K562 treated with DMSO at 1 percent for 24 hours (cell line): ENCODE results near the gene DARS1. TPM values are rescaled to one million over a fixed set of nuclear protein-coding genes. Genes with fewer than 3 reads are reported as not detected.

Source experiments
- total RNA-seq: library from RNA; unstranded; fragments of 300-600 nt; gene quantifications from 2 replicates; pipeline ENCODE4 v1.2.3, GENCODE V29; 2022; ENCODE audit warnings: low read depth; ENCODE audit not compliant: insufficient read depth

Gene DARS1
- total RNA-seq: 40.0 and 44.6 TPM in 2 replicates

DNA sequence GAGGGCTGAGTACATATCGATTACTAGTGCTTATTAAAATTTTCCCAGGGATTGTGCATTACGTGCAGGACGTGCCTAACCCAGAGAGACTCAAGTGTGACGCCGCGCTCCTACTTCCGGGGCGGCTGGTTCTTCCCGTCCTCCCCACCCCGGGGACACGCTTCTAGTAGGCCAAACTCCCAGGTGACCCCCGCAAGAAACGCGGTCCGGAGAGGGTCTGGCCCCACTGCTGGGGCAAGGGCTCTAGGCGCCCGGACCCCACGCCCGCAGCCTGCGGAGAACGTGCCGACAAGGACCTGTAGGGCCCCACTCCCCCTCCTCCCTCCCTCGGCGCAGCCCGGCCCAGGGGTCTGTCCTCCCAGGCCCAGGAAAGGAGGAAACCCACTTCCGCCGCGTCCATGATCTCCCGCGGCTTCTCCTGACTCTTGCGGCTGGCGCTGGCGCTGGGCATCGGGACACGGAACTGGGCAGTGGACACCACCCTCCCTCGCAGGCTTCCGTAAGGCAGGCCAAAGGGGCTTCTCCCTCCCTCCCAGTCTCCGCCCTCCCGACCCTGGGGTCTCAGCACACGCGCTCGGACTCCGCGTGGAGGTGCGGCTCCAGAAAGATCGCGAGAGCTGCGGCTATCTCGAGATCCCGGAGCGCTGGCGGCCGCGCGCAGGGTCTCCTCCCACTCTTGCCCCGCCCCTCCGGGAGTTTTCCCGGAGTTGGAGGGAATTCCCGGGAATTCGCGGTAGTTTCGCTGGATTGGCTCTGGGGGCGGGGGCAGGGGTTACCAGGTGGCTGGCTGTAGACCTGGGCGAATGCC, at the start of gene DARS1:
DARS1 (minus strand) TSS at position 609 of the 808 bp plus-strand sequence; CDS start at position 451, 158 bp downstream.

DNA sequence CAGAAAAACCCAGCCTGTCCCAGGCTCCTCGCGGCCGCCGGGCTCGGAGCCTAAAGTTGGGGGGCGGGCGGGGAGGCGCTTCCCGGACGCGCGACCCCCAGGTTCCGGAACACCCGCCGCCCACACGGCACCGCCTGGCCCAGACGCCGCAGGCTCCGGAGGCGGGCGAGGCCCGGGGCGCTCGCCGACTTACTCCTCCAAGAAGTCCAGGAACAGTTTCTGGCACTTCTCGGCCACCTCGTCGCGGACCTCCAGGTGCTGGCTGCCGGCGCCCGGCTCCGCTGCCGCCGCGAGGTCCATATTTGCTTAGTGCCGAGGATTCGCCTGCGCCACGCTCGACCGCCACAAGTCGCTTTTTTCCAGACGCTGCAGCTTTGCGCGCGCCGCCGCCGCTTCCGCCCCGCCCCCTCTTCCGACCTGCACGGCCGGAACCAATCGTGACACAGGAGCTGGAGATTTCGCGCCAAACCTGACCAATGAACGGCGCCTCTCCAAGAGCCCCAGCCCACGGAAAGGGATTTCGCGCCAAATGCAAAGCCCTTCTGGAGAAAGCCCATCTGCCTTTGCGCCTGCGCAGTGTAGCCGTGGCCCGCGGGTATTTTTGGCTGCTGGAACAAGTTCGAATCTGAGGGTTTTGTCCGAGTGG, 109.2 kb downstream of the DARS1 start, which contains the start of gene MCM6:
MCM6 (minus strand) TSS at position 378 of the 646 bp plus-strand sequence; CDS start at position 300, 78 bp downstream.

Other genes starting within 250 kb of the DARS1 start
- 29.4 and 29.6 TPM in 2 replicates for gene UBXN4, start 243.8 kb downstream of the DARS1 start, total RNA-seq
- 0.12 TPM in 1 of 2 replicates, not detected in the other for gene LCT, start 148.4 kb downstream of the DARS1 start, total RNA-seq
- 56.3 and 57.9 TPM in 2 replicates for gene MCM6, start 109.2 kb downstream of the DARS1 start, total RNA-seq
- 0.19 TPM in 1 of 2 replicates, not detected in the other for gene CXCR4, start 132.5 kb upstream of the DARS1 start, total RNA-seq